Superior temporal gyrus (tissue), 1 donor: ENCODE data around the gene CD209.

Source experiments
- DNase-seq: peaks from one replicate; pipeline ENCODE4 v3.0.0-alpha.2; 2016; ENCODE audit errors: extremely low spot score

The CD209 gene

DNA sequence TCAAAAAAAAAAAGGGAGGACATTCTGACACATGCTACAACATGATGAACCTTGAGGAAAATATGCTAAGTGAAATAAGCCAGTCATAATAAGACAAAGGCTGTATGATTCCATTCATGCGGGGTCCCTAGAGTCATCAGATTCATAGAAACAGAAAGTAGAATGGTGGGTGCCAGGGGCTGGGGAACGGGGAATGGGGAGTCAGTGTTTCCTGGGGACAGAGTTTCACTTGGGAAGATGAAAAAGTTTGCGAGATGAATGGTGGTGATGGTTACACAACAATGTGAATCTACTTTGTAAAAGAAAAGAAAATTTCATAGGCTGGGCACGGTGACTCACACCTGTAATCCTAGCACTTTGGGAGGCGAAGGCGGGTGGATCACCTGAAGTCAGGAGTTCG lies 9.3 kb downstream of the CD209 start:
- no peak for DNase-seq

GRCh38 chr19:7737215-7737614 lies 10.1 kb downstream of the CD209 start:
- DNase-seq = no peak

GRCh38 chr19:7736148-7736547 lies 11.2 kb downstream of the CD209 start:
- DNase-seq = no peak

DNA sequence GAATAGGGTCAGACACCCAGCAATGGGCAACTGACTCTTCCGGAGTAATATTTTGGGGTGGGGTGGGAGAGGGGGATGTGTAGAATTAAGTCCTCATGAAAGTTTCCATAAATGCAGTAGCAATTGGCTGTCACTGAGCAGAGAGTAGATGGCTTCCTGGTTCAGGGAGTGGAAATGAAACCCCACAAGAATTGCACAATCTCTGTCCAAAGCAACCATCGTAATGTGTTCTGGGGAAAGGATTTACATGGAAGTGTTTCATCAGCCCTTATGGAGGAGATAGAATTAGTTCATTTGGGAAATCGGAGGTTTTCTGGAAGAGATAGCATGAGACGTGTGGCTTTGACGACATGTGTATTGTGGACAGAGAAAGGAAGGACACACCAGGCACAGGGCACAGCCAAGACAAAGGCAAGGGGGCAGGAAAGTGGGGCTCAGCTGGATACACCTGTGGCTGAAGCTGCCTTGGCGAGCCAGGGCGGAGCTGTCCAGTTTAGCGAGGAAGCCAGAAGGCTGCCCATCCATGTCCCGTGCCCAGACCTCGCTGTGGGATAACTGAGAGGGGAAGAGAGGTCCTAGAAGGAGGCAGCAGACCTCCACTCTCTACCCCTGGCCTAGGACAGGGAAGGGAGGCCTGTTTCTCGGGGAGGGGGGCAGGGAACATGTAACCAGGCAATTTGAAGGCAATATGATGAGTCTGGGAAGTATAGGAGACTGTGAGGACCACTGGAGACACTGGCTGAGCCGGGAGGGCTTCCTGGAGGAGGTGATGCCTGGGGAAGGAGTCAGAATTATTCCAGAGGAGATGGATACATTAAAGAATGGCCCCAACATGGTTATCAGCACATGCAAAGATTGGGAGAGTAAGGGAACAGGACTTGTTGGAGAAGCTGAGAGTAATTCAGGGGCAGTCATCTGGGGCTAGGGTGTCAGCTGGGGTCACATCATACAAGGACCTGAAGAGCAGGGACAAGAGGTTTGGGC lies 12.8 kb downstream of the CD209 start:
- no peak for DNase-seq

- no peak for DNase-seq
Measured at GRCh38 chr19:7733376-7733775, 14.0 kb downstream of the CD209 start.

GRCh38 chr19:7732045-7732444 lies 15.3 kb downstream of the CD209 start, which contains the start of gene CLEC4G:
Gene CLEC4G (minus strand): TSS chr19:7732110. CDS start chr19:7732102, 8 bp downstream.
- no peak for DNase-seq

DNA sequence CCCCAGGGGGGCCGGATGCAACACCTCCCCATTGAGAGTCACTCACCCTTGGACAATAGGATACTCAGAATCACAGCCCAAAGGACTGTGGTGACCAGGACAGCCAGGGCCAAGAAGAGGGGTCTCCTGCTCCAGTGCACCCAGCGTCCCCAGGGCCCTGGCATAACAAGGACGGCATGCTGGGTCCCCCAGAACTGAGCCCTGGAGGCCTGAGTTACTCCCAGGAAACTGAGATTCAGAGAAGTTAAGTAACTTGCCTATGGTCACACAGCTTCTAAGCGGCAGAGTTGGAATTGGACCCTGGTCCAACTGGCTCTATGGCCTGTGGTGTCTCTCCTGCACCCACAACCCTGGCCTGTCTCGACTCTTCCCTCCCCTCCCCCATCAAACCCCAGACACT lies 15.7 kb downstream of the CD209 start:
- no peak for DNase-seq

DNA sequence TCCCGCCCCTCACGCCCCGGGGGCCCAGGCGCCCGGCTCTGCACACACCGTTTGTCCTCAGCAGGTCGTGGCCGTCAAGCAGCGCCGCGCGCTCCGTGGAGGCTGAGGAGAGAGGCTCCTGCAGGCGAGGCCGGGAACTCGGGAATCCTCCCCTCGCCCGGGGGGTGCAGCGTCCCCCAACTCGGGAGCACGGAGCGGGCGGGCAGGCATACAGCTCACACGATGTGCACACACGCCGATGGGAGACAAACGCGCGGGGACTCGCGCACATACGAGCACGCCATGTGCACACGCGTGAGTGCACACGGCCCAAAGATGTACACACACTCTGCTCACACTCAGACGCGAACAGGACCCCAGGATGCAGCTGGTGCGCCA lies 16.1 kb downstream of the CD209 start:
- DNase-seq = no peak

DNA sequence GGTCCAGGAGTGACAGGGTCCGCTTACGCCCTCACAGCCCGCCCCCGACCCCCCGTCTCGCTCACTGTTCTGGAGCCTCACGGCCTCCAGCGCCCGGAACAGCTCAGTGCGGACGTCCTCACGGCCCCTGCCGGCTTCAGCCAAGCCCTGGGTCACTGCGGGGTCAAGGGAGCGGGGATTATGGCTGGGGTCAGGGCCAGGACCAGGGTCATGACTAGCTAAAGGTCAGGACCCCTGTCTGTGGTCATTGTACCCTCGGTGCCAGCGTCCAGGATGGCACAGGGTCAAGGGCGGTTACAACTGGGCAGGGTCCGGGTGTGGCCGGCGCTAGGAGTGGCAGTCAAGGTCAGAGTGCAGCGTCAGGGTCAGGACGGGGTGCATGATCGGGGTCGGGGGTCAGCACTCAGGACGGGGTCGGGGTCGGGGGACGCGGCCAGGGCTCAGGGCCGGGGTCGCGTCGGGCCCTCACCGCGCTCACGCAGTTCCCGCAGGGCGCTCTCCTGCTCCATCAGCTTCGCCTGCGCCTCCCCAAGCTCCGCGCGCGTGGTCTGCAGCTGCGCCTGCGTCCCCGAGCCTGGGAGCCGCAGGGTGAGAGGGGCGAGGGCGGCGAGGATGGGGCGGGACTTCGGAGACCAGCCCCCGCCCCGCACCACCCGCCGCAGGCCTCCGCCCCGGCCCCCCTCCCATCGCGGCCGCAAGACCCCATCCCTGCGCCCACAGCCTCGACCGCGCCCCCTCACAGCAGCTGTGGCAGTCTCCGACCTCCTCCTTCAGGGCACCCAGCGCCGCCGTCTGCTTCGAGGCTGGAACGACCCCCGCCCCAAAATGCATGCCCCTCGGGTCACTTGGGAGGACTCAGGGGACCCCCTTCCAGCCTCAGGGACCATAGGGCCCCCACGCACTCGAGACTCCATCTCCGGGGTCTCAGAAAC lies 16.8 kb downstream of the CD209 start:
- DNase-seq = no peak

GRCh38 chr19:7729831-7730285 lies 17.5 kb downstream of the CD209 start:
- DNase-seq = no peak

GRCh38 chr19:7729211-7729610 lies 18.1 kb downstream of the CD209 start:
- no peak for DNase-seq

GRCh38 chr19:7725791-7726190 lies 21.5 kb downstream of the CD209 start:
- DNase-seq = no peak

GRCh38 chr19:7722231-7722651 lies 25.1 kb downstream of the CD209 start:
- DNase-seq = no peak

DNA sequence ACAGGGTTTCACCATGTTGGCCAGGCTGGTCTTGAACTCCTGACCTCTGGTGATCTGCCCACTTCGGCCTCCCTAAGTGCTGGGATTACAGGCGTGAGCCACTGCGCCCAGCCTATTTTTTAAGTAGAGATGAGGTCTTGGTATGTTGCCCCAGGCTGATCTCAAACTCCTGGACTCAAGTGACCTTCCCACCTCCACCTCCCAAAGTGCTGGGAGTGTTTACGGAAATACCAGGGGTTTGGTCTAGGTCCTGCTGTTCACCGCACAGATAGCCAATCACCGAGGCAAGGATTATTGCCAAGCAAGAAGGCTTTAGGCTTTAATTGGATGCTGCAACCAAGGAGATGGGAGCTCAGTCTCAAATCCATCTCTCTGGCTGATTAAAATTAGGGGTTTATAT lies 27.0 kb downstream of the CD209 start:
- DNase-seq = no peak

DNA sequence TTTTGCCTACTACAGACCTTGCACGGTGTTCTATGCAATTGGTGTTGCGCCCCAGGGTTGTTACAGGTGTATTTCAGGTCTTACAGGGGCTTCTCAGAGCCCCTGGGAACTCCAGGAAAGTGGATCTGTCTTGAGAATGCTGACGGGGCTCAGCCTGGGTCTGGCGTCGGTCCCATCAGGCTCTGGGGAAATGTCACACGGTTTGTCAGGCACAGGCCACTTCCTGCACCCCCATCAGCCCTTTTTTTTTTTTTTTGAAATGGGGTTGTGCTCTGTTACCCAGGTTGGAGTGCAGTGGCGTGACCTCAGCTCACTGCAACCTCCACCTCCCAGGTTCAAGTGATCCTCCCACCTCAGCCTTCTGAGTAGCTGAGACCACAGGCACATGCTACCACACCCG lies 28.7 kb downstream of the CD209 start:
- DNase-seq = no peak

GRCh38 chr19:7716762-7717161 lies 30.6 kb downstream of the CD209 start:
- DNase-seq = no peak

DNA sequence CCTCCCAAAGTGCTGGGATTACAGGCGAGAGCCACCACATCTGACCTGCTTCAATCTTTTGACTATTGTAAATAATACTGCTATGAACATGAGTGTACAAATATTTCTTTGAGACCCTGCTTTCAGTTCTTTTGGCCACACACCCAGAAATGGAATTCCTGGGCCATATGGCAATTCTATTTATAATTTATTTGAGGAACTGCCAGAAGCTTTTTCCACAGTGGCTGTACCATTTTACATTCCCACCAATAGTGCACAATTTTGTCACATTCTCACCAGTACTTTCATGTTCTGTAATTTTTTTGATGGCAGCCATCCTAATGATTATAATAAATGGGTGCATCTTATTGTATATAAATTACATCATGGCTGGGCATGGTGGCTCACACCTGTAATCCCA lies 31.7 kb downstream of the CD209 start:
- no peak for DNase-seq

- no peak for DNase-seq
Measured at GRCh38 chr19:7710616-7711015, 36.7 kb downstream of the CD209 start.

GRCh38 chr19:7709932-7710460 lies 37.3 kb downstream of the CD209 start:
- DNase-seq = no peak

- no peak for DNase-seq
Measured at GRCh38 chr19:7706955-7707456, 40.3 kb downstream of the CD209 start.

DNA sequence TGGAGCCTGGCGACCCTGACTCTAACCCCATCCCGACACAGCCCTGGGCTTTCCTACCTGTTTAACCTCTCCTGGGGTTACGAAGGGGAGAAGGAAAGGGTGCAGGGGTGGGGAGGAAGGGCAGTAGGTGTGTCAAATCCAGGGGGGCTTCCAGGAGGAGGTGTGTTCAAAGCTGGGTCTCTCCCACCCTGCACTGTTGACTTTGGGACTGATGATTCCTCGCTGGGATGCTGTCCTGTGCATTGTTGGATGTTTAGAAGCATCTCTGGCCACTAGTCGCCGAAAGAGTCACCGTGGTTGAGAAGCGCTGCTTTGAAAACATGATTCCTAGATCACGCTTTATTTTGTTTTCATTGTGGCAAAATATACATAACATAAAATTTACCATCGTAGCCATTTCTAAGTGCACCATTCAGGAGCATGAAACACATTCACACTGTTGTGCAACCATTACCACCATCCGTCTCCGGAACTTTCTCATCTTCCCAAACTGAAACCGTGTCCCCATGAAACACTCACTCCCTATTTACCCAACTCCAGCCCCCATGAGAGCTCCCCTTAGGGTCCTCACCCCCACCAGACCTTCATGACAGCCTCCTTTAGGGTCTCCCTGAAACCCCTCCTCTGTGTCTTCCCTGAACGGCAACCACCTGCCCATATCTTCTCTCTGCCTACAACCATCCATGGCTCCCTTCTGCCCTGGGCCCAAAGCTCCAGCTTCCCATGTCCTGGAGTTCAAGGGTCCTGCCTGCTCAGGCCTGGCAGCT lies 41.0 kb downstream of the CD209 start:
- no peak for DNase-seq
